ENCODE measurements around the gene TRAPPC3L. TPM values are rescaled to one million over a fixed set of nuclear protein-coding genes. Genes with fewer than 3 reads are reported as not detected.
A peak's percentile ranks its signal among the peaks of the same experiment; 100 is the strongest.
"Not testable (repeated sequence)": the region's sequence is repeated elsewhere in the genome, so short reads cannot be mapped to it uniquely, and the experiment has no call there.

Gene TRAPPC3L
- total RNA-seq, 1 donor from 2014 or later = 0.40 TPM

GRCh38 chr6:116524236-116524635 lies 21.2 kb downstream of the TRAPPC3L start:
- ATAC-seq = no peak
- intact Hi-C loops (cut with micrococcal nuclease) = no loop called here
- DNase-seq = no peak

- intact Hi-C loops (cut with micrococcal nuclease) = no loop called here
- no peak for DNase-seq
- ATAC-seq = no peak
Observed at GRCh38 chr6:116522896-116523295, 22.6 kb downstream of the TRAPPC3L start.

- intact Hi-C loops (cut with micrococcal nuclease) = no loop called here
- ATAC-seq = no peak
- DNase-seq = peak; percentile 35
Observed at GRCh38 chr6:116518621-116519368, 26.7 kb downstream of the TRAPPC3L start.

- ATAC-seq = no peak
- DNase-seq = no peak
- intact Hi-C loops (cut with micrococcal nuclease) = no loop called here
Observed at GRCh38 chr6:116515141-116515540, 30.3 kb downstream of the TRAPPC3L start.

GRCh38 chr6:116514111-116514510 lies 31.4 kb downstream of the TRAPPC3L start:
- ATAC-seq = no peak
- intact Hi-C loops (cut with micrococcal nuclease) = no loop called here
- DNase-seq = no peak

GRCh38 chr6:116513224-116513875 lies 32.1 kb downstream of the TRAPPC3L start:
- intact Hi-C loops (cut with micrococcal nuclease) = no loop called here
- DNase-seq = no peak
- ATAC-seq = no peak

- peak; percentile 30 for ATAC-seq
- DNase-seq = no peak
- intact Hi-C loops (cut with micrococcal nuclease) = no loop called here
Observed at GRCh38 chr6:116512734-116513133, 32.8 kb downstream of the TRAPPC3L start.

- peak; percentile 73 for ATAC-seq
- intact Hi-C loops (cut with micrococcal nuclease) = no loop called here
- no peak for DNase-seq
Observed at GRCh38 chr6:116512111-116512559, 33.3 kb downstream of the TRAPPC3L start.

GRCh38 chr6:116511424-116512110 lies 33.9 kb downstream of the TRAPPC3L start, which contains the start of gene CALHM5:
TSS of gene CALHM5 (plus strand) at chr6:116511639. CDS start at chr6:116511697, 58 bp downstream.
- ATAC-seq (peak; percentile 94), DNase-seq (peak; percentile 62)
- intact Hi-C loops (cut with micrococcal nuclease) = no loop called here

- no peak for DNase-seq
- no peak for ATAC-seq
- intact Hi-C loops (cut with micrococcal nuclease) = no loop called here
Observed at GRCh38 chr6:116508527-116508926, 37.0 kb downstream of the TRAPPC3L start.

GRCh38 chr6:116507324-116507723 lies 38.2 kb downstream of the TRAPPC3L start:
- intact Hi-C loops (cut with micrococcal nuclease) = no loop called here
- DNase-seq (no peak), ATAC-seq (no peak)

GRCh38 chr6:116500969-116501433 lies 44.5 kb downstream of the TRAPPC3L start:
- ATAC-seq (no peak), DNase-seq (no peak)
- intact Hi-C loops (cut with micrococcal nuclease) = no loop called here

- intact Hi-C loops (cut with micrococcal nuclease) = no loop called here
- DNase-seq (peak; percentile 35), ATAC-seq (peak; percentile 51)
Observed at GRCh38 chr6:116497113-116497676, 48.3 kb downstream of the TRAPPC3L start.

- DNase-seq; ATAC-seq; intact Hi-C loops (cut with micrococcal nuclease): not testable (repeated sequence)
Observed at GRCh38 chr6:116495161-116495560, 50.3 kb downstream of the TRAPPC3L start.

GRCh38 chr6:116492331-116493067 lies 53.0 kb downstream of the TRAPPC3L start:
- DNase-seq = no peak
- ATAC-seq = no peak
- intact Hi-C loops (cut with micrococcal nuclease) = no loop called here

- ATAC-seq (no peak), DNase-seq (no peak)
- intact Hi-C loops (cut with micrococcal nuclease) = no loop called here
Observed at GRCh38 chr6:116491610-116492330, 53.7 kb downstream of the TRAPPC3L start.

- intact Hi-C loops (cut with micrococcal nuclease) = no loop called here
- ATAC-seq (no peak), DNase-seq (no peak)
Observed at GRCh38 chr6:116485559-116486184, 59.8 kb downstream of the TRAPPC3L start.

- DNase-seq (no peak), ATAC-seq (no peak)
- intact Hi-C loops (cut with micrococcal nuclease) = no loop called here
Observed at GRCh38 chr6:116483616-116484015, 61.9 kb downstream of the TRAPPC3L start.
